ENCODE measurements around the gene LRIT3.

LRIT3 gene

GRCh38 chr4:109847896-109848442 lies at the start of gene LRIT3:
LRIT3 (plus strand) TSS chr4:109848107; CDS start chr4:109848202, 95 bp downstream.
- H3K4me3 ChIP-seq (replicated peaks; ENCODE audit: low read depth, low read length) = no peak within 1 kb of the TSS
- no peak for DNase-seq (ENCODE audit: low read depth)
- no peak for TF ChIP-seq CTCF (IDR thresholded peaks at IDR 0.05; ENCODE audit: low read length, missing control alignments)

GRCh38 chr4:109798866-109799265 lies 49.0 kb upstream of the LRIT3 start:
- DNase-seq (ENCODE audit: low read depth) = no peak
- H3K4me3 ChIP-seq (replicated peaks; ENCODE audit: low read depth, low read length) = no peak overlapping the region
- TF ChIP-seq CTCF (IDR thresholded peaks at IDR 0.05; ENCODE audit: low read length, missing control alignments) = no peak

GRCh38 chr4:109801099-109801789 lies 46.7 kb upstream of the LRIT3 start:
- peak overlapping the region; percentile 50 for H3K4me3 ChIP-seq (replicated peaks; ENCODE audit: low read depth, low read length)
- TF ChIP-seq CTCF (IDR thresholded peaks at IDR 0.05; ENCODE audit: low read length, missing control alignments) = no peak
- no peak for DNase-seq (ENCODE audit: low read depth)

- peak within 1 kb of the TSS; percentile 50 for H3K4me3 ChIP-seq (replicated peaks; ENCODE audit: low read depth, low read length)
- TF ChIP-seq CTCF (IDR thresholded peaks at IDR 0.05; ENCODE audit: low read length, missing control alignments) = no peak
- DNase-seq (ENCODE audit: low read depth) = peak; percentile 83
Measured at GRCh38 chr4:109801895-109802319, 46.0 kb upstream of the LRIT3 start, which contains the start of gene CFI. CFI (minus strand) TSS chr4:109801999; CDS start chr4:109801971, 28 bp downstream.

GRCh38 chr4:109803924-109804571 lies 43.9 kb upstream of the LRIT3 start:
- peak; percentile 66 for DNase-seq (ENCODE audit: low read depth)

GRCh38 chr4:109809655-109810054 lies 38.3 kb upstream of the LRIT3 start:
- no peak overlapping the region for H3K4me3 ChIP-seq (replicated peaks; ENCODE audit: low read depth, low read length)
- TF ChIP-seq CTCF (IDR thresholded peaks at IDR 0.05; ENCODE audit: low read length, missing control alignments) = no peak
- DNase-seq (ENCODE audit: low read depth) = no peak

More at GRCh38 chr4:109803924-109804571, 43.9 kb upstream of the LRIT3 start:
- H3K4me3 ChIP-seq (replicated peaks; ENCODE audit: low read depth, low read length) = no peak overlapping the region
- TF ChIP-seq CTCF (IDR thresholded peaks at IDR 0.05; ENCODE audit: low read length, missing control alignments) = peak; percentile 47
